GM12892 (cell line): Measurements from ENCODE around the gene STXBP3.

Source experiments
- POLR2A ChIP-seq: IDR thresholded peaks from 2 replicates; pipeline ENCODE4 v1.6.1; 2011; ENCODE audit warnings: low read depth, low read length, control low read depth
- TAF1 ChIP-seq: IDR thresholded peaks from 2 replicates; pipeline ENCODE4 v1.6.1; 2011; ENCODE audit warnings: low read depth, mild to moderate bottlenecking, control low read depth, low read length, borderline replicate concordance

DNA sequence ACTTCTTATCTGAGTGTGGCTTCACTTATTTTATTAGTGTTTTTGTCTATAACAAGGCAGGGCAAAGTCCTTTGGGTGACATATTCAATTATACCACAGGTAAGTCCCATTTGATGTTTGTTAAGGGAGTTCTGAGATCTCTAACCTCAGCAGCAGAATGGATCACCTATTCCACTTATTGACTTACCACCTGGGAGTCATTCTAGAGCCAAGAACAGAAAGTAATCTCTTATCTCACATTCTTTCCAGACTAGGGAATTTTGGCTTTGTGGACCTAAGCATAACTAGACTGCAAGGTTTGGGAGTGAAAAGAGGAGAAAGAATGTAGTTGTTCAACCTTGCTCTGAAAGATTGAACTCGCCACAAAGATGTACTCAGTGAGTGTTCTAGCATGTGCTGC, 20.6 kb upstream of the STXBP3 start:
- TF ChIP-seq TAF1 (no peak), POLR2A (no peak)
